K562 (cell line): ENCODE results near the gene KRTAP10-6. TPM values are rescaled to one million over a fixed set of nuclear protein-coding genes. Genes with fewer than 3 reads are reported as not detected.

Experiments
- ATAC-seq: fragments of 200-7000 bp; cut with Tn5 transposase; 3 replicates; pipeline ENCODE4 v1.9.1; 2020; ENCODE audit warnings: moderate library complexity
- BruUV-seq: library from RNA; stranded (reverse); fragments of 400-500 nt; replicated peaks from 2 replicates; lab custom pipeline; 2021; lab: Mats Ljungman, UMichigan
- CTCF ChIA-PET: fragments of 300-600 bp; formaldehyde crosslinking; extraction: SDS; loops from one replicate; lab custom pipeline; 2021; ENCODE audit warnings: low intra/inter-chr PET ratio; lab: Yijun Ruan, JAX
- POLR2A ChIA-PET: fragments of 300-600, 350-650 bp; sonication (Branson Sonifier 250); formaldehyde crosslinking; extraction: SDS; loops from one replicate; lab custom pipeline; 2021; ENCODE audit warnings: antibody characterized with exemption, inconsistent platforms; lab: Yijun Ruan, JAX
- DNase-seq, 4 experiments: peaks; one replicate each; pipeline versions ENCODE4 v3.0.0 to v3.0.0-alpha.2; 2011 to 2018; ENCODE audit warnings: low spot score in 3 of 4, mixed read lengths in 3 of 4; ENCODE audit errors: extremely low read depth in 1 of 4
- FAIRE-seq: peaks from 2 replicates; lab custom pipeline; 2011; peaks lifted over from hg19 to GRCh38; lab: Jason Lieb, UNC
- H2AFZ ChIP-seq: 2 replicates; pipeline ENCODE4 v1.6.0; 2011; ENCODE audit warnings: low read depth, low read length, control low read depth, inconsistent platforms
- H3K27ac ChIP-seq: fragments of 200-600 bp; 3 replicates; pipeline ENCODE4 v1.8.0; 2011; ENCODE audit warnings: low read depth, mild to moderate bottlenecking, control low read depth, inconsistent platforms, low read length, moderate library complexity, mixed read lengths; ENCODE audit errors: extremely low read depth
- H3K27me3 ChIP-seq, 2 experiments: fragments of 300-600 bp in 1 of 2; 2 replicates in 1 of 2; 3 replicates in 1 of 2; pipeline versions ENCODE4 v1.6.0 to v1.8.0; 2011; ENCODE audit warnings: inconsistent platforms in 2 of 2, low read length in 2 of 2, mild to moderate bottlenecking in 1 of 2, mixed read lengths in 1 of 2, moderate library complexity in 1 of 2; ENCODE audit not compliant: control insufficient read depth in 2 of 2, insufficient read depth in 2 of 2
- H3K36me3 ChIP-seq: fragments of 300-600 bp; 3 replicates; pipeline ENCODE4 v1.8.0; 2011; ENCODE audit warnings: mild to moderate bottlenecking, low read length, inconsistent platforms; ENCODE audit not compliant: control insufficient read depth, insufficient read depth
- H3K4me1 ChIP-seq, 2 experiments: fragments of 200-600 bp in 1 of 2; replicated peaks in 1 of 2; 2 replicates in 1 of 2; 3 replicates in 1 of 2; pipeline versions ENCODE4 v1.5.1 to v1.8.0; 2011; ENCODE audit warnings: inconsistent platforms in 2 of 2, low read length in 2 of 2, mild to moderate bottlenecking in 1 of 2, mixed read lengths in 1 of 2, moderate library complexity in 1 of 2; ENCODE audit not compliant: control insufficient read depth in 2 of 2, insufficient read depth in 2 of 2
- H3K4me2 ChIP-seq: 2 replicates; pipeline ENCODE4 v1.6.1; 2011; ENCODE audit warnings: low read length, control low read depth, inconsistent platforms, mixed read lengths; ENCODE audit not compliant: insufficient read depth
- H3K4me3 ChIP-seq: fragments of 200-600 bp; sonication (generic), shearing (Covaris generic); 2 replicates; pipeline ENCODE4 v1.5.1; 2016; ENCODE audit warnings: control low read depth, inconsistent platforms
- H3K79me2 ChIP-seq: fragments of 200-600 bp; 3 replicates; pipeline ENCODE4 v1.8.0; 2011; ENCODE audit warnings: low read length, inconsistent platforms; ENCODE audit not compliant: control insufficient read depth, insufficient read depth
- H3K9ac ChIP-seq, 2 experiments: 2 replicates each; pipeline versions ENCODE4 v1.6.0 to v1.6.1; 2011; ENCODE audit warnings: low read depth in 2 of 2, low read length in 2 of 2, control low read depth in 1 of 2, inconsistent platforms in 1 of 2, mild to moderate bottlenecking in 1 of 2, mixed read lengths in 1 of 2; ENCODE audit not compliant: insufficient read depth in 1 of 2
- H3K9me1 ChIP-seq: one replicate; pipeline ENCODE4 v1.6.0; 2011; ENCODE audit warnings: inconsistent platforms, mild to moderate bottlenecking, low read length, moderate library complexity; ENCODE audit not compliant: control insufficient read depth, insufficient read depth
- H3K9me3 ChIP-seq: replicated peaks from 2 replicates; pipeline ENCODE4 v1.5.1; 2011; ENCODE audit warnings: low read depth, low read length, inconsistent platforms; ENCODE audit not compliant: control insufficient read depth, insufficient read depth
- H4K20me1 ChIP-seq: replicated peaks from 2 replicates; pipeline ENCODE4 v1.6.1; 2011; ENCODE audit warnings: low read length, inconsistent platforms, mixed read lengths; ENCODE audit not compliant: control insufficient read depth, insufficient read depth
- CXXC5 ChIP-seq: fragments of 250-450 bp; sonication (Bioruptor Pico); IDR thresholded peaks from 2 replicates; pipeline ENCODE4 v1.8.0; 2022; ENCODE audit warnings: inconsistent platforms, mild to moderate bottlenecking, moderate library complexity
- MAFF ChIP-seq: IDR thresholded peaks from 2 replicates; pipeline ENCODE4 v1.6.1; 2012; ENCODE audit warnings: low read length, improper control_type of control experiment
- MTA3 ChIP-seq: fragments of 450-650 bp; formaldehyde crosslinking; IDR thresholded peaks from 2 replicates; pipeline ENCODE4 v1.6.1; 2017; ENCODE audit warnings: mild to moderate bottlenecking, borderline replicate concordance
- RBM14 ChIP-seq: fragments of 200-400 bp; formaldehyde crosslinking; IDR thresholded peaks from 2 replicates; pipeline ENCODE4 v1.6.1; 2018; ENCODE audit warnings: low read depth, mild to moderate bottlenecking, low read length, moderate library complexity, borderline replicate concordance; ENCODE audit not compliant: insufficient read depth
- TAL1 ChIP-seq: fragments of 450-650 bp; IDR thresholded peaks from 2 replicates; pipeline ENCODE4 v1.6.1; 2016; ENCODE audit warnings: mild to moderate bottlenecking
- ZBTB8A ChIP-seq: fragments of 450-650 bp; IDR thresholded peaks from 2 replicates; pipeline ENCODE4 v1.6.1; 2018; ENCODE audit warnings: mild to moderate bottlenecking, moderate library complexity; ENCODE audit not compliant: partially characterized antibody
- WGBS: fragments of 100-300 bp; shearing (Covaris generic); methylation state at CpG from one replicate; pipeline ENCODE4 v1.1.6; 2016; ENCODE audit warnings: low coverage, mixed read lengths; ENCODE audit not compliant: insufficient coverage; ENCODE audit errors: missing lambda C conversion rate; 5-methylcytosine and 5-hydroxymethylcytosine counted together
- in situ Hi-C: fragments of 300-500 bp; cut with MboI; formaldehyde crosslinking; loops from 4 replicates; pipeline ENCODE4 v1.15.0; 2018; ENCODE audit warnings: inconsistent platforms, mixed read lengths
- intact Hi-C: fragments of 100-400 bp; cut with micrococcal nuclease; formaldehyde crosslinking; loops from 2 replicates; pipeline ENCODE4 v1.14.2; 2022
- polyA plus RNA-seq, 8 experiments: library from polyadenylated mRNA; depleted of rRNA in 4 of 8; stranded (reverse) in 5 of 8; unstranded in 3 of 8; fragments of >200 nt; fragmentation: Nextera tagmentation in 2 of 8; fragmentation: Illumina TruSeq in 1 of 8; extraction: Ambion mirVana in 2 of 8; extraction: Trizol in 1 of 8; gene quantifications; 2 replicates each; pipeline versions ENCODE4 v1.2.1 to v1.2.3, GENCODE V29; 2011 to 2014; ENCODE audit warnings: inconsistent platforms in 1 of 8, missing spikeins in 1 of 8
- total RNA-seq, 7 experiments: library from RNA; depleted of rRNA in 6 of 7; stranded (reverse); fragments of >200 nt in 6 of 7; fragmentation: Illumina TruSeq in 2 of 7; extraction: Trizol in 2 of 7; gene quantifications; 2 replicates each; pipeline versions ENCODE4 v1.2.1 to v1.2.3, GENCODE V29; 2011 to 2021; ENCODE audit warnings: low replicate concordance in 1 of 7
- TF ChIP-seq, protein P1 (sequence below): fragments of 250-450 bp; sonication (Bioruptor Pico); IDR thresholded peaks from 2 replicates; pipeline ENCODE4 v1.8.0; 2021; ENCODE audit warnings: mild to moderate bottlenecking, moderate library complexity
- TF ChIP-seq, protein P2 (sequence below): fragments of 450-650 bp; IDR thresholded peaks from 2 replicates; pipeline ENCODE4 v1.7.1; 2018; ENCODE audit warnings: mild to moderate bottlenecking, low read depth; ENCODE audit not compliant: partially characterized antibody
- TF ChIP-seq, protein P3 (sequence below): fragments of 250-450 bp; sonication (Bioruptor Pico); IDR thresholded peaks from 2 replicates; pipeline ENCODE4 v1.8.0; 2021; ENCODE audit warnings: borderline replicate concordance, mild to moderate bottlenecking, moderate library complexity; ENCODE audit not compliant: poor library complexity, severe bottlenecking
- TF ChIP-seq, protein P4 (sequence below), 3 experiments: fragments of 200-800 bp in 1 of 3; sonication (Bioruptor generic) in 1 of 3; sonication (generic) in 1 of 3; formaldehyde crosslinking in 1 of 3; IDR thresholded peaks; 2 replicates each; pipeline versions ENCODE4 v1.6.1 to v1.8.0; 2016 to 2022; ENCODE audit warnings: mild to moderate bottlenecking in 2 of 3, missing compliant biosample characterization in 2 of 3, missing genetic modification characterization in 2 of 3, missing genetic modification reagents in 1 of 3
- TF ChIP-seq, protein P5 (sequence below): fragments of 450-650 bp; IDR thresholded peaks from 2 replicates; pipeline ENCODE4 v1.7.0; 2016; ENCODE audit warnings: borderline replicate concordance

The KRTAP10-6 gene
- total and polyA plus RNA-seq, 9 of the 15 experiments (the other 6 are each of a cell fraction or from before 2014, with no cell fraction given): not detected

DNA sequence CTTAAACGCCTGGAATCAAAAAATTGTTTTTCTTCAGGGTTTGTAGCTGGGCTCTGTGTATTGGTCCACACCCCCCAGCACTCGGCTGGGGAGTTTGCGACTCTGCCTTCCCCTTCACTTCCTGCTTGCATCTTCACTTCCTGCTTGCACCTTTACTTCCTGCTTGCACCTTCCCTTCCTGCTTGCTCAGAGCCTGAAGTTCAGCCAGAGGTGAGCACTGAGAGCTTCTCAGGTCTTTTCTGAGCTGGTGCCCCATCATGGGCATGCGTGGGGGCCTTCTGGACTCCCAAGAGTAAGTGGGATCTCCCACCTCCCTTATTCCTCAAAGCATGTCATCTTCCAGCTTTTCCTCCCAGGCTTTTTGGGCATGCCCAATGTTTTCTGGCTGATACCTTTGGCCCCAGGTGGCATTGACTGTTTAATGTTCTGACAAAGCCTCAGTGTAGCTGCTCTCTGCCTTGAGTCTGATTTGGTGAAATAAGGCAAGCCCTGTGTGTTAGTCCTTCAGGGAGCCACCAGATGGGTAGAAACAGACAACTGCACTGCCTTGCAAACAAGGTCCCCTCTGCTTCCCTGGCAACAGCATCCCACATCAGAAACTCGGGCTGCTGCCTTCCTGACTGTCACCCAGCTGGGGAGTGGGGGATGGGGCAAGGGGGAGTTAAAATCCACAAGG lies 44.5 kb downstream of the KRTAP10-6 start:
- Histone ChIP-seq H3K9ac (no peak overlapping the region), H3K79me2 (no peaks in the 10 kb centered on the region), H3K4me1 (peaks cover 0 to 4% of the 10 kb centered on the region in 2 experiments; a peak in 1 of 5 replicates), H2AFZ (no peak overlapping the region), H3K27me3 (peaks cover 8 to 33% of the 10 kb centered on the region in 2 experiments; a peak in 4 of 5 replicates), H3K9me3 (no peaks in the 10 kb centered on the region), H3K4me2 (no peak overlapping the region), H3K27ac (no peak overlapping the region), H3K36me3 (no peaks in the 10 kb centered on the region), H4K20me1 (no peaks in the 10 kb centered on the region), H3K9me1 (no peaks in the 10 kb centered on the region), H3K4me3 (no peak overlapping the region)
- POLR2A ChIA-PET: no interaction called here
- CTCF ChIA-PET: no interaction called here
- no peak for FAIRE-seq
- WGBS: 0% methylated on average over 5 of the region's 5 CpGs
- in situ Hi-C loops (no loop called here), intact Hi-C loops (no loop called here)
- no peak for ATAC-seq
- BruUV-seq: no TSS peak
- no peak for DNase-seq
- no peak for TF ChIP-seq TAL1
- no peak for TF ChIP-seq MAFF
- TF ChIP-seq, protein P1, sequence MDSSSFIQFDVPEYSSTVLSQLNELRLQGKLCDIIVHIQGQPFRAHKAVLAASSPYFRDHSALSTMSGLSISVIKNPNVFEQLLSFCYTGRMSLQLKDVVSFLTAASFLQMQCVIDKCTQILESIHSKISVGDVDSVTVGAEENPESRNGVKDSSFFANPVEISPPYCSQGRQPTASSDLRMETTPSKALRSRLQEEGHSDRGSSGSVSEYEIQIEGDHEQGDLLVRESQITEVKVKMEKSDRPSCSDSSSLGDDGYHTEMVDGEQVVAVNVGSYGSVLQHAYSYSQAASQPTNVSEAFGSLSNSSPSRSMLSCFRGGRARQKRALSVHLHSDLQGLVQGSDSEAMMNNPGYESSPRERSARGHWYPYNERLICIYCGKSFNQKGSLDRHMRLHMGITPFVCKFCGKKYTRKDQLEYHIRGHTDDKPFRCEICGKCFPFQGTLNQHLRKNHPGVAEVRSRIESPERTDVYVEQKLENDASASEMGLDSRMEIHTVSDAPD (CRISPR knock-in tag): no peak
- TF ChIP-seq, protein P2, sequence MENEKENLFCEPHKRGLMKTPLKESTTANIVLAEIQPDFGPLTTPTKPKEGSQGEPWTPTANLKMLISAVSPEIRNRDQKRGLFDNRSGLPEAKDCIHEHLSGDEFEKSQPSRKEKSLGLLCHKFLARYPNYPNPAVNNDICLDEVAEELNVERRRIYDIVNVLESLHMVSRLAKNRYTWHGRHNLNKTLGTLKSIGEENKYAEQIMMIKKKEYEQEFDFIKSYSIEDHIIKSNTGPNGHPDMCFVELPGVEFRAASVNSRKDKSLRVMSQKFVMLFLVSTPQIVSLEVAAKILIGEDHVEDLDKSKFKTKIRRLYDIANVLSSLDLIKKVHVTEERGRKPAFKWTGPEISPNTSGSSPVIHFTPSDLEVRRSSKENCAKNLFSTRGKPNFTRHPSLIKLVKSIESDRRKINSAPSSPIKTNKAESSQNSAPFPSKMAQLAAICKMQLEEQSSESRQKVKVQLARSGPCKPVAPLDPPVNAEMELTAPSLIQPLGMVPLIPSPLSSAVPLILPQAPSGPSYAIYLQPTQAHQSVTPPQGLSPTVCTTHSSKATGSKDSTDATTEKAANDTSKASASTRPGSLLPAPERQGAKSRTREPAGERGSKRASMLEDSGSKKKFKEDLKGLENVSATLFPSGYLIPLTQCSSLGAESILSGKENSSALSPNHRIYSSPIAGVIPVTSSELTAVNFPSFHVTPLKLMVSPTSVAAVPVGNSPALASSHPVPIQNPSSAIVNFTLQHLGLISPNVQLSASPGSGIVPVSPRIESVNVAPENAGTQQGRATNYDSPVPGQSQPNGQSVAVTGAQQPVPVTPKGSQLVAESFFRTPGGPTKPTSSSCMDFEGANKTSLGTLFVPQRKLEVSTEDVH: no peak
- no peak for TF ChIP-seq MTA3
- TF ChIP-seq RBM14: no peak
- TF ChIP-seq, protein P3, sequence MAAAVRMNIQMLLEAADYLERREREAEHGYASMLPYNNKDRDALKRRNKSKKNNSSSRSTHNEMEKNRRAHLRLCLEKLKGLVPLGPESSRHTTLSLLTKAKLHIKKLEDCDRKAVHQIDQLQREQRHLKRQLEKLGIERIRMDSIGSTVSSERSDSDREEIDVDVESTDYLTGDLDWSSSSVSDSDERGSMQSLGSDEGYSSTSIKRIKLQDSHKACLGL (CRISPR knock-in tag): no peak
- no peak for TF ChIP-seq CXXC5 (CRISPR knock-in tag)
- TF ChIP-seq, protein P4, sequence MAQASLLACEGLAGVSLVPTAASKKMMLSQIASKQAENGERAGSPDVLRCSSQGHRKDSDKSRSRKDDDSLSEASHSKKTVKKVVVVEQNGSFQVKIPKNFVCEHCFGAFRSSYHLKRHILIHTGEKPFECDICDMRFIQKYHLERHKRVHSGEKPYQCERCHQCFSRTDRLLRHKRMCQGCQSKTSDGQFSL (CRISPR knock-in tag; IDR thresholded peaks at IDR 0.05): no peak
- TF ChIP-seq, protein P4 (tag; IDR thresholded peaks at IDR 0.05): no peak
- TF ChIP-seq, protein P5, sequence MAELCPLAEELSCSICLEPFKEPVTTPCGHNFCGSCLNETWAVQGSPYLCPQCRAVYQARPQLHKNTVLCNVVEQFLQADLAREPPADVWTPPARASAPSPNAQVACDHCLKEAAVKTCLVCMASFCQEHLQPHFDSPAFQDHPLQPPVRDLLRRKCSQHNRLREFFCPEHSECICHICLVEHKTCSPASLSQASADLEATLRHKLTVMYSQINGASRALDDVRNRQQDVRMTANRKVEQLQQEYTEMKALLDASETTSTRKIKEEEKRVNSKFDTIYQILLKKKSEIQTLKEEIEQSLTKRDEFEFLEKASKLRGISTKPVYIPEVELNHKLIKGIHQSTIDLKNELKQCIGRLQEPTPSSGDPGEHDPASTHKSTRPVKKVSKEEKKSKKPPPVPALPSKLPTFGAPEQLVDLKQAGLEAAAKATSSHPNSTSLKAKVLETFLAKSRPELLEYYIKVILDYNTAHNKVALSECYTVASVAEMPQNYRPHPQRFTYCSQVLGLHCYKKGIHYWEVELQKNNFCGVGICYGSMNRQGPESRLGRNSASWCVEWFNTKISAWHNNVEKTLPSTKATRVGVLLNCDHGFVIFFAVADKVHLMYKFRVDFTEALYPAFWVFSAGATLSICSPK: no peak
- no peak for TF ChIP-seq ZBTB8A
